H9 (cell line): ENCODE measurements around the gene ZFYVE19. TPM values are rescaled to one million over a fixed set of nuclear protein-coding genes. Genes with fewer than 3 reads are reported as not detected.

Experiments used
- DNase-seq: peaks from one replicate; pipeline ENCODE4 v3.0.0-alpha.2; 2017
- H2AFZ ChIP-seq: one replicate; pipeline ENCODE4 v1.6.1; 2013; ENCODE audit warnings: mild to moderate bottlenecking, low read length, control low read depth, moderate library complexity
- H2AK5ac ChIP-seq: 2 replicates; pipeline ENCODE4 v1.6.1; 2013; ENCODE audit warnings: low read length, control low read depth, mixed read lengths; ENCODE audit not compliant: insufficient read length
- H2BK120ac ChIP-seq: one replicate; pipeline ENCODE4 v1.6.1; 2013; ENCODE audit warnings: low read depth, mild to moderate bottlenecking, low read length, control low read depth, inconsistent platforms; ENCODE audit not compliant: poor library complexity, severe bottlenecking
- H2BK12ac ChIP-seq: 2 replicates; pipeline ENCODE4 v1.6.1; 2013; ENCODE audit warnings: low read length, control low read depth, mixed read lengths, low read depth; ENCODE audit not compliant: insufficient read length
- H2BK15ac ChIP-seq: 2 replicates; pipeline ENCODE4 v1.6.1; 2013; ENCODE audit warnings: low read depth, low read length, control low read depth
- H2BK20ac ChIP-seq: one replicate; pipeline ENCODE4 v1.6.1; 2013; ENCODE audit warnings: low read depth, mild to moderate bottlenecking, low read length, control low read depth, inconsistent platforms; ENCODE audit not compliant: poor library complexity, severe bottlenecking
- H2BK5ac ChIP-seq: 2 replicates; pipeline ENCODE4 v1.6.1; 2013; ENCODE audit warnings: low read length, control low read depth, mixed read lengths; ENCODE audit not compliant: insufficient read length
- H3K14ac ChIP-seq: 2 replicates; pipeline ENCODE4 v1.6.1; 2013; ENCODE audit warnings: low read length, control low read depth; ENCODE audit not compliant: insufficient read depth
- H3K18ac ChIP-seq: 2 replicates; pipeline ENCODE4 v1.6.1; 2013; ENCODE audit warnings: low read depth, mild to moderate bottlenecking, mixed read lengths, low read length, control low read depth; ENCODE audit not compliant: insufficient read length
- H3K23ac ChIP-seq: 2 replicates; pipeline ENCODE4 v1.6.1; 2013; ENCODE audit warnings: low read length, control low read depth, mixed read lengths, low read depth; ENCODE audit not compliant: insufficient read length
- H3K23me2 ChIP-seq: 2 replicates; pipeline ENCODE4 v1.6.1; 2013; ENCODE audit warnings: low read depth, mild to moderate bottlenecking, mixed read lengths, low read length, control low read depth; ENCODE audit not compliant: insufficient read length, poor library complexity, severe bottlenecking
- H3K27ac ChIP-seq: 2 replicates; pipeline ENCODE4 v1.5.1; 2013; ENCODE audit warnings: low read length, control low read depth, mixed read lengths, low read depth; ENCODE audit not compliant: insufficient read length
- H3K27me3 ChIP-seq: 2 replicates; pipeline ENCODE4 v1.6.1; 2013; ENCODE audit warnings: low read length, control low read depth, inconsistent platforms; ENCODE audit not compliant: insufficient read depth
- H3K4ac ChIP-seq: 2 replicates; pipeline ENCODE4 v1.6.1; 2013; ENCODE audit warnings: low read depth, mild to moderate bottlenecking, control low read depth, inconsistent platforms, low read length, moderate library complexity
- H3K4me1 ChIP-seq: 2 replicates; pipeline ENCODE4 v1.6.1; 2013; ENCODE audit warnings: low read length, control low read depth, inconsistent platforms; ENCODE audit not compliant: insufficient read depth
- H3K4me2 ChIP-seq: 2 replicates; pipeline ENCODE4 v1.6.1; 2013; ENCODE audit warnings: low read length, control low read depth, mixed read lengths; ENCODE audit not compliant: insufficient read length, insufficient read depth
- H3K56ac ChIP-seq: 2 replicates; pipeline ENCODE4 v1.6.1; 2013; ENCODE audit warnings: low read depth, mild to moderate bottlenecking, mixed read lengths, low read length, control low read depth; ENCODE audit not compliant: insufficient read length
- H3K79me1 ChIP-seq: 2 replicates; pipeline ENCODE4 v1.6.1; 2013; ENCODE audit warnings: low read depth, mild to moderate bottlenecking, moderate library complexity, low read length, control low read depth, inconsistent platforms; ENCODE audit not compliant: insufficient read depth, poor library complexity, severe bottlenecking
- H3K79me2 ChIP-seq: 2 replicates; pipeline ENCODE4 v1.6.1; 2013; ENCODE audit warnings: low read length, control low read depth, inconsistent platforms; ENCODE audit not compliant: insufficient read depth
- H3K9ac ChIP-seq: 2 replicates; pipeline ENCODE4 v1.6.1; 2013; ENCODE audit warnings: low read length, control low read depth, mixed read lengths; ENCODE audit not compliant: insufficient read length; ENCODE audit errors: extremely low read depth
- H3K9me3 ChIP-seq: one replicate; pipeline ENCODE4 v1.6.1; 2013; ENCODE audit warnings: low read depth, low read length, inconsistent platforms; ENCODE audit not compliant: control insufficient read depth
- H3T11ph ChIP-seq: one replicate; pipeline ENCODE4 v1.6.1; 2013; ENCODE audit warnings: mild to moderate bottlenecking, low read length, control low read depth, inconsistent platforms
- H4K20me1 ChIP-seq: one replicate; pipeline ENCODE4 v1.6.1; 2013; ENCODE audit not compliant: control insufficient read depth, insufficient read length, insufficient read depth
- H4K5ac ChIP-seq: 2 replicates; pipeline ENCODE4 v1.6.1; 2013; ENCODE audit warnings: low read depth, mild to moderate bottlenecking, mixed read lengths, low read length, control low read depth; ENCODE audit not compliant: insufficient read length
- H4K8ac ChIP-seq: replicated peaks from 2 replicates; pipeline ENCODE4 v1.6.1; 2013; ENCODE audit warnings: low read length, control low read depth, mixed read lengths, low read depth; ENCODE audit not compliant: insufficient read length
- H4K91ac ChIP-seq: 2 replicates; pipeline ENCODE4 v1.6.1; 2013; ENCODE audit warnings: low read depth, mild to moderate bottlenecking, moderate library complexity, mixed read lengths, low read length, control low read depth; ENCODE audit not compliant: insufficient read length
- H3K27ac Mint-ChIP-seq, 3 experiments: 2 replicates in 2 of 3; 3 replicates in 1 of 3; pipeline ENCODE4 v1.8.0; 2020 to 2021; ENCODE audit warnings: mixed read lengths in 3 of 3, mild to moderate bottlenecking in 1 of 3, moderate library complexity in 1 of 3
- H3K27me3 Mint-ChIP-seq: 2 replicates; pipeline ENCODE4 v1.8.0; 2021; ENCODE audit warnings: low read depth, mild to moderate bottlenecking, moderate library complexity, mixed read lengths
- H3K36me3 Mint-ChIP-seq, 3 experiments: 2 replicates in 2 of 3; 3 replicates in 1 of 3; pipeline ENCODE4 v1.8.0; 2020 to 2021; ENCODE audit warnings: low read depth in 3 of 3, mixed read lengths in 3 of 3; ENCODE audit not compliant: insufficient read depth in 1 of 3
- H3K4me1 Mint-ChIP-seq, 2 experiments: 2 replicates each; pipeline ENCODE4 v1.8.0; 2020; ENCODE audit warnings: mixed read lengths in 2 of 2
- H3K4me3 Mint-ChIP-seq, 2 experiments: 2 replicates in 1 of 2; 3 replicates in 1 of 2; pipeline ENCODE4 v1.8.0; 2020 to 2021; ENCODE audit warnings: mild to moderate bottlenecking in 2 of 2, mixed read lengths in 2 of 2, moderate library complexity in 1 of 2
- H3K9me3 Mint-ChIP-seq, 2 experiments: 2 replicates in 1 of 2; 3 replicates in 1 of 2; pipeline ENCODE4 v1.8.0; 2020; ENCODE audit warnings: mild to moderate bottlenecking in 2 of 2, mixed read lengths in 2 of 2, moderate library complexity in 1 of 2
- CTCF ChIP-seq: fragments of 200-600 bp; sonication (generic); conservative IDR thresholded peaks from 3 replicates; pipeline ENCODE4 v1.8.0; 2021; ENCODE audit warnings: antibody characterized with exemption, mild to moderate bottlenecking
- WGBS: extraction: QIAGEN DNeasy Blood & Tissue Kit; methylation state at CpG from one replicate; pipeline ENCODE4 v1.1.7; 2013; ENCODE audit warnings: missing lambda C conversion rate, low lambda C conversion rate, mixed read lengths; ENCODE audit not compliant: insufficient read length; ENCODE audit errors: extremely low coverage; 5-methylcytosine and 5-hydroxymethylcytosine counted together
- total RNA-seq: library from RNA; stranded (reverse); gene quantifications from 2 replicates; pipeline ENCODE4 v1.2.1, GENCODE V29; 2021

The ZFYVE19 gene
- total RNA-seq, 1 experiment from 2014 or later, result 11.3 TPM

DNA sequence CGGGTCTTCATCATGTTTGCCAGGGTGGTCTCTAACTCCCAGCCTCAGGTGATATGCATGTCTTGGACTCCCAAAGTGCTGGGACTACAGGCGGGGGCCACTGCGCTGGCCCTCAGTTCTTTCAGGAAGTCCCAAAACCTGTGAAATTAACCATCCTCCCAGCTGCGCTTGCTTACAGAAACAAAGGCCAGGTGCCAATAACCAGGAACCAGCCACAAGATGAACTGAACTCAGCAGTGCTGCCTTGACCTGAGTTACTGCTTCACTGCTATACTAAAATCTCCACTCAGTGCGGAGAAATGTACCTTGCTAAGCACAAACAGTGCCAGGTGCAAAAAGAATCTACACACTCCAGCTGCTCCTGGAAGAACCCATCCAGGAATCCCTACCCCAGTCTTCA lies 46.9 kb upstream of the ZFYVE19 start:
- Histone ChIP-seq H4K20me1 (no peaks in the 10 kb centered on the region), H3K18ac (no peak overlapping the region), H3K9ac (no peak overlapping the region), H4K91ac (no peak overlapping the region), H3K56ac (no peak overlapping the region), H3K4me1 (no peaks in the 10 kb centered on the region), H2BK12ac (no peak overlapping the region), H2AFZ (no peak overlapping the region), H3K79me1 (no peaks in the 10 kb centered on the region), H3K23ac (no peak overlapping the region), H2BK5ac (no peak overlapping the region), H2BK120ac (no peak overlapping the region), H3K27ac (no peak overlapping the region), H4K5ac (no peak overlapping the region), H4K8ac (no peak overlapping the region), H2AK5ac (no peak overlapping the region), H3K9me3 (no peaks in the 10 kb centered on the region), H3K14ac (no peak overlapping the region), H3K79me2 (no peaks in the 10 kb centered on the region), H3T11ph (no peak overlapping the region), H2BK15ac (no peak overlapping the region), H3K4me2 (no peak overlapping the region), H2BK20ac (no peak overlapping the region), H3K27me3 (no peaks in the 10 kb centered on the region), H3K4ac (no peak overlapping the region), H3K23me2 (no peaks in the 10 kb centered on the region)
- no peak for TF ChIP-seq CTCF
- Mint-ChIP-seq H3K27me3 (peaks cover 9% of the 10 kb centered on the region; the same call in 1 of the 2 replicates), H3K4me1 (peaks cover 14 to 21% of the 10 kb centered on the region in 2 experiments), H3K27ac (peak overlapping the region in 1 of 3 experiments; percentile 50; a peak in 1 of 7 replicates), H3K36me3 (no peaks in the 10 kb centered on the region; a peak in 1 of 7 replicates), H3K9me3 (no peaks in the 10 kb centered on the region), H3K4me3 (no peak overlapping the region)
- DNase-seq, result no peak
- WGBS, result no CpG with 5 or more reads among the region's 5 CpGs
